SJCRH30 (cell line): Measurements from ENCODE around the gene GIMAP5. TPM values are rescaled to one million over a fixed set of nuclear protein-coding genes. Genes with fewer than 3 reads are reported as not detected.

Experiments
- DNase-seq, 2 experiments: peaks; one replicate each; pipeline ENCODE4 v3.0.0-alpha.2; 2015 to 2020
- H3K27ac ChIP-seq: fragments of 250-450 bp; sonication (Bioruptor Pico); 2 replicates; pipeline ENCODE4 v1.5.1; 2020; ENCODE audit warnings: mild to moderate bottlenecking, moderate library complexity
- H3K27me3 ChIP-seq: fragments of 250-450 bp; sonication (Bioruptor Pico); 2 replicates; pipeline ENCODE4 v1.5.1; 2020; ENCODE audit warnings: mild to moderate bottlenecking, moderate library complexity
- H3K36me3 ChIP-seq: fragments of 250-450 bp; sonication (Bioruptor Pico); 2 replicates; pipeline ENCODE4 v1.5.1; 2020; ENCODE audit warnings: mild to moderate bottlenecking, moderate library complexity
- H3K4me1 ChIP-seq: fragments of 250-450 bp; sonication (Bioruptor Pico); 2 replicates; pipeline ENCODE4 v1.5.1; 2020; ENCODE audit warnings: mild to moderate bottlenecking, moderate library complexity
- H3K4me3 ChIP-seq: fragments of 250-450 bp; sonication (Bioruptor Pico); 2 replicates; pipeline ENCODE4 v1.5.1; 2020; ENCODE audit warnings: mild to moderate bottlenecking, moderate library complexity
- H3K9me3 ChIP-seq: fragments of 250-450 bp; sonication (Bioruptor Pico); replicated peaks from 2 replicates; pipeline ENCODE4 v1.5.1; 2020; ENCODE audit warnings: mild to moderate bottlenecking, moderate library complexity
- total RNA-seq: library from RNA; depleted of rRNA; stranded (reverse); fragments of >200 nt; shearing (Covaris generic); gene quantifications from 2 replicates; pipeline ENCODE4 v1.2.3, GENCODE V29; 2014

GIMAP5 gene
- total RNA-seq, 1 experiment from 2014 or later = not detected

- Histone ChIP-seq H3K4me3 (no peak overlapping the region), H3K36me3 (no peaks in the 10 kb centered on the region), H3K27ac (no peak overlapping the region), H3K4me1 (no peaks in the 10 kb centered on the region), H3K9me3 (no peaks in the 10 kb centered on the region; the same call in 1 of the 2 replicates), H3K27me3 (no peaks in the 10 kb centered on the region; the same call in 1 of the 2 replicates)
- no peak for DNase-seq
Observed at GRCh38 chr7:150727381-150727780, 9.8 kb upstream of the GIMAP5 start.

GRCh38 chr7:150728011-150728410 is 9.2 kb upstream of the GIMAP5 start:
- no peak for DNase-seq
- H3K4me1 ChIP-seq = no peaks in the 10 kb centered on the region
- H3K27ac ChIP-seq = no peak overlapping the region
- H3K36me3 ChIP-seq = no peaks in the 10 kb centered on the region
- no peaks in the 10 kb centered on the region; the same call in 1 of the 2 replicates for H3K27me3 ChIP-seq
- H3K4me3 ChIP-seq = no peak overlapping the region
- no peaks in the 10 kb centered on the region; the same call in 1 of the 2 replicates for H3K9me3 ChIP-seq

GRCh38 chr7:150728609-150729008 is 8.6 kb upstream of the GIMAP5 start:
- Histone ChIP-seq H3K9me3 (no peaks in the 10 kb centered on the region; the same call in 1 of the 2 replicates), H3K4me3 (no peak overlapping the region), H3K27ac (no peak overlapping the region), H3K36me3 (no peaks in the 10 kb centered on the region), H3K4me1 (no peaks in the 10 kb centered on the region), H3K27me3 (no peaks in the 10 kb centered on the region; the same call in 1 of the 2 replicates)
- no peak for DNase-seq

GRCh38 chr7:150731916-150732315 is 5.3 kb upstream of the GIMAP5 start:
- Histone ChIP-seq H3K4me1 (no peaks in the 10 kb centered on the region), H3K27ac (no peak overlapping the region), H3K36me3 (no peaks in the 10 kb centered on the region), H3K9me3 (no peaks in the 10 kb centered on the region; the same call in 1 of the 2 replicates), H3K27me3 (peaks cover 2% of the 10 kb centered on the region; the same call in 1 of the 2 replicates), H3K4me3 (no peak overlapping the region)
- DNase-seq = no peak

- H3K27me3 ChIP-seq = peaks cover 2% of the 10 kb centered on the region; the same call in 1 of the 2 replicates
- no peaks in the 10 kb centered on the region; the same call in 1 of the 2 replicates for H3K9me3 ChIP-seq
- no peaks in the 10 kb centered on the region for H3K4me1 ChIP-seq
- no peak for DNase-seq
- no peak overlapping the region for H3K27ac ChIP-seq
- H3K4me3 ChIP-seq = no peak overlapping the region
- no peaks in the 10 kb centered on the region for H3K36me3 ChIP-seq
Observed at GRCh38 chr7:150732786-150733481, 4.3 kb upstream of the GIMAP5 start.

GRCh38 chr7:150733482-150734095 is 3.6 kb upstream of the GIMAP5 start:
- no peaks in the 10 kb centered on the region for H3K4me1 ChIP-seq
- H3K36me3 ChIP-seq = no peaks in the 10 kb centered on the region
- peaks cover 2% of the 10 kb centered on the region; the same call in 1 of the 2 replicates for H3K27me3 ChIP-seq
- no peaks in the 10 kb centered on the region; the same call in 1 of the 2 replicates for H3K9me3 ChIP-seq
- DNase-seq = no peak
- H3K4me3 ChIP-seq = no peak overlapping the region
- H3K27ac ChIP-seq = no peak overlapping the region

- Histone ChIP-seq H3K9me3 (no peaks in the 10 kb centered on the region), H3K27ac (no peak overlapping the region), H3K27me3 (peaks cover 2% of the 10 kb centered on the region; the same call in 1 of the 2 replicates), H3K4me1 (no peaks in the 10 kb centered on the region), H3K4me3 (no peak overlapping the region), H3K36me3 (no peaks in the 10 kb centered on the region)
- no peak for DNase-seq
Observed at GRCh38 chr7:150734254-150734653, 3.0 kb upstream of the GIMAP5 start.

GRCh38 chr7:150735596-150736358 is 1.4 kb upstream of the GIMAP5 start:
- no peak for DNase-seq
- no peaks in the 10 kb centered on the region for H3K4me1 ChIP-seq
- H3K9me3 ChIP-seq = no peaks in the 10 kb centered on the region
- H3K36me3 ChIP-seq = no peaks in the 10 kb centered on the region
- H3K27me3 ChIP-seq = peaks cover 2% of the 10 kb centered on the region; the same call in 1 of the 2 replicates
- no peak overlapping the region for H3K27ac ChIP-seq
- H3K4me3 ChIP-seq = no peak overlapping the region

- Histone ChIP-seq H3K4me1 (no peaks in the 10 kb centered on the region), H3K9me3 (no peaks in the 10 kb centered on the region), H3K27ac (no peak overlapping the region), H3K4me3 (no peak overlapping the region), H3K27me3 (peaks cover 5% of the 10 kb centered on the region; the same call in 1 of the 2 replicates), H3K36me3 (no peaks in the 10 kb centered on the region)
- DNase-seq = no peak
Observed at GRCh38 chr7:150736864-150737263, 354 bp upstream of the GIMAP5 start.

- H3K27ac ChIP-seq = no peak overlapping the region
- H3K4me1 ChIP-seq = no peaks in the 10 kb centered on the region
- H3K9me3 ChIP-seq = no peaks in the 10 kb centered on the region
- no peak for DNase-seq
- peaks cover 6% of the 10 kb centered on the region; the same call in 1 of the 2 replicates for H3K27me3 ChIP-seq
- no peak overlapping the region for H3K4me3 ChIP-seq
- no peaks in the 10 kb centered on the region for H3K36me3 ChIP-seq
Observed at GRCh38 chr7:150738092-150738491, 874 bp downstream of the GIMAP5 start.

- Histone ChIP-seq H3K4me1 (no peaks in the 10 kb centered on the region), H3K4me3 (no peak overlapping the region), H3K9me3 (no peaks in the 10 kb centered on the region), H3K27ac (no peak overlapping the region), H3K36me3 (no peaks in the 10 kb centered on the region), H3K27me3 (peaks cover 6% of the 10 kb centered on the region; the same call in 1 of the 2 replicates)
- DNase-seq = no peak
Observed at GRCh38 chr7:150738591-150739001, 1.4 kb downstream of the GIMAP5 start.

- Histone ChIP-seq H3K4me1 (no peaks in the 10 kb centered on the region), H3K27me3 (peaks cover 6% of the 10 kb centered on the region; the same call in 1 of the 2 replicates), H3K27ac (no peak overlapping the region), H3K36me3 (no peaks in the 10 kb centered on the region), H3K4me3 (no peak overlapping the region), H3K9me3 (no peaks in the 10 kb centered on the region)
- no peak for DNase-seq
Observed at GRCh38 chr7:150739033-150739432, 1.8 kb downstream of the GIMAP5 start.

- Histone ChIP-seq H3K36me3 (no peaks in the 10 kb centered on the region), H3K27ac (no peak overlapping the region), H3K4me3 (no peak overlapping the region), H3K4me1 (no peaks in the 10 kb centered on the region), H3K27me3 (peaks cover 3% of the 10 kb centered on the region; the same call in 1 of the 2 replicates), H3K9me3 (no peaks in the 10 kb centered on the region)
- DNase-seq = no peak
Observed at GRCh38 chr7:150740053-150740452, 2.8 kb downstream of the GIMAP5 start.

GRCh38 chr7:150742286-150742968 is 5.2 kb downstream of the GIMAP5 start:
- Histone ChIP-seq H3K27ac (no peak overlapping the region), H3K9me3 (no peaks in the 10 kb centered on the region), H3K36me3 (no peaks in the 10 kb centered on the region), H3K4me1 (no peaks in the 10 kb centered on the region), H3K27me3 (peaks cover 3% of the 10 kb centered on the region; the same call in 1 of the 2 replicates), H3K4me3 (no peak overlapping the region)
- no peak for DNase-seq
